Left ventricle myocardium inferior (tissue), 1 donor: Measurements from ENCODE around the gene ACP4. TPM values are rescaled to one million over a fixed set of nuclear protein-coding genes. Genes with fewer than 3 reads are reported as not detected.

Source experiments
- DNase-seq: peaks from one replicate; pipeline ENCODE4 v3.0.0-alpha.2; 2020
- H3K27ac ChIP-seq: fragments of 200-600 bp; replicated peaks from 2 replicates; pipeline ENCODE4 v1.8.0; 2021
- H3K27me3 ChIP-seq: fragments of 200-600 bp; 2 replicates; pipeline ENCODE4 v1.8.0; 2021; ENCODE audit warnings: low read depth
- H3K36me3 ChIP-seq: fragments of 200-600 bp; 2 replicates; pipeline ENCODE4 v1.8.0; 2021
- H3K4me1 ChIP-seq: fragments of 200-600 bp; 2 replicates; pipeline ENCODE4 v1.8.0; 2021
- H3K4me3 ChIP-seq: fragments of 200-600 bp; 2 replicates; pipeline ENCODE4 v1.8.0; 2021; ENCODE audit warnings: mild to moderate bottlenecking, moderate library complexity
- H3K9me3 ChIP-seq: fragments of 200-600 bp; replicated peaks from 2 replicates; pipeline ENCODE4 v1.8.0; 2021
- CTCF ChIP-seq: fragments of 200-600 bp; IDR thresholded peaks from 2 replicates; pipeline ENCODE4 v1.8.0; 2021; ENCODE audit warnings: antibody characterized with exemption, mild to moderate bottlenecking, borderline replicate concordance
- intact Hi-C: fragments of 100-400 bp; cut with micrococcal nuclease; formaldehyde crosslinking; loops from one replicate; pipeline ENCODE4 v1.11.0; 2022
- total RNA-seq: library from RNA; stranded (reverse); fragmentation: NEBNext Ultra II Directional; extraction: Animal tissue kit (Norgen Biotek cat#: 25700); gene quantifications from one replicate; pipeline ENCODE4 v1.2.1, GENCODE V29; 2021
- donor health status: DM: no; HTN: yes; CAD: no; lungs with severe emphysema.

The ACP4 gene
- total RNA-seq, 1 donor from 2014 or later, result not detected

- H3K36me3 ChIP-seq, result no peaks in the 10 kb centered on the region
- H3K27me3 ChIP-seq, result peaks cover 36% of the 10 kb centered on the region
- peaks cover 34% of the 10 kb centered on the region for H3K9me3 ChIP-seq
- no peak for TF ChIP-seq CTCF
- H3K4me3 ChIP-seq, result no peak overlapping the region
- DNase-seq, result no peak
- peaks cover 12% of the 10 kb centered on the region for H3K4me1 ChIP-seq
- intact Hi-C loops, result no loop called here
- H3K27ac ChIP-seq, result no peak overlapping the region
These were observed 49.8 kb downstream of the ACP4 start for GRCh38 chr19:50839712-50840655.

GRCh38 chr19:50842130-50842529 is 51.9 kb downstream of the ACP4 start:
- Histone ChIP-seq H3K4me3 (no peak overlapping the region), H3K27ac (no peak overlapping the region), H3K36me3 (no peaks in the 10 kb centered on the region), H3K9me3 (peaks cover 34% of the 10 kb centered on the region), H3K4me1 (no peaks in the 10 kb centered on the region), H3K27me3 (peaks cover 24% of the 10 kb centered on the region)
- no peak for TF ChIP-seq CTCF
- intact Hi-C loops, result no loop called here
- DNase-seq, result no peak

- no peaks in the 10 kb centered on the region for H3K36me3 ChIP-seq
- intact Hi-C loops, result no loop called here
- no peaks in the 10 kb centered on the region for H3K4me1 ChIP-seq
- no peak overlapping the region for H3K27ac ChIP-seq
- H3K4me3 ChIP-seq, result no peak overlapping the region
- peaks cover 34% of the 10 kb centered on the region for H3K9me3 ChIP-seq
- TF ChIP-seq CTCF, result no peak
- H3K27me3 ChIP-seq, result peaks cover 26% of the 10 kb centered on the region
- no peak for DNase-seq
These were observed 53.0 kb downstream of the ACP4 start for GRCh38 chr19:50843205-50843604.

GRCh38 chr19:50843701-50844221 is 53.5 kb downstream of the ACP4 start:
- H3K4me1 ChIP-seq, result no peaks in the 10 kb centered on the region
- TF ChIP-seq CTCF, result no peak
- peaks cover 34% of the 10 kb centered on the region for H3K9me3 ChIP-seq
- H3K36me3 ChIP-seq, result no peaks in the 10 kb centered on the region
- H3K4me3 ChIP-seq, result no peak overlapping the region
- DNase-seq, result no peak
- intact Hi-C loops, result no loop called here
- H3K27me3 ChIP-seq, result peaks cover 30% of the 10 kb centered on the region
- H3K27ac ChIP-seq, result no peak overlapping the region

GRCh38 chr19:50844296-50844935 is 54.2 kb downstream of the ACP4 start:
- Histone ChIP-seq H3K27ac (no peak overlapping the region), H3K4me3 (no peak overlapping the region), H3K4me1 (no peaks in the 10 kb centered on the region), H3K27me3 (peaks cover 36% of the 10 kb centered on the region), H3K36me3 (no peaks in the 10 kb centered on the region), H3K9me3 (peaks cover 34% of the 10 kb centered on the region)
- no peak for TF ChIP-seq CTCF
- DNase-seq, result no peak
- intact Hi-C loops, result no loop called here

Other genes with a start within 250 kb of the ACP4 start
- gene LRRC4B, start 222.0 kb upstream of the ACP4 start, total RNA-seq, result 0.47 TPM
- 0.22 TPM for gene SYT3, start 150.5 kb upstream of the ACP4 start, total RNA-seq
- gene C19orf81, start 141.0 kb upstream of the ACP4 start, total RNA-seq, result 3.6 TPM
- 0.25 TPM for gene SHANK1, start 70.6 kb upstream of the ACP4 start, total RNA-seq
- gene CLEC11A, start 67.1 kb upstream of the ACP4 start, total RNA-seq, result 6.2 TPM
- gene GPR32, start 20.0 kb upstream of the ACP4 start, total RNA-seq, result not detected
- 0.41 TPM for gene KLK1, start 33.4 kb downstream of the ACP4 start, total RNA-seq
- gene KLK15, start 43.2 kb downstream of the ACP4 start, total RNA-seq, result not detected
- gene KLK3, start 64.5 kb downstream of the ACP4 start, total RNA-seq, result not detected
- not detected for gene KLK2, start 83.0 kb downstream of the ACP4 start, total RNA-seq
- not detected for gene KLK4, start 121.0 kb downstream of the ACP4 start, total RNA-seq
- not detected for gene KLK5, start 162.6 kb downstream of the ACP4 start, total RNA-seq
- not detected for gene KLK6, start 179.2 kb downstream of the ACP4 start, total RNA-seq
- not detected for gene KLK7, start 193.5 kb downstream of the ACP4 start, total RNA-seq
- not detected for gene KLK8, start 211.2 kb downstream of the ACP4 start, total RNA-seq
- gene KLK10, start 229.3 kb downstream of the ACP4 start, total RNA-seq, result not detected
- gene KLK11, start 236.2 kb downstream of the ACP4 start, total RNA-seq, result not detected
- not detected for gene KLK12, start 244.6 kb downstream of the ACP4 start, total RNA-seq